IPS-11a (cell line): ENCODE measurements around the gene HAGHL.
"Not testable (repeated sequence)": the region's sequence is repeated elsewhere in the genome, so short reads cannot be mapped to it uniquely, and the experiment has no call there.

Source experiments
- H3K4me3 ChIP-seq: one replicate; pipeline ENCODE4 v1.5.1; 2013; ENCODE audit warnings: low read depth, low read length, control low read depth

HAGHL gene

GRCh38 chr16:707062-707538 is 19.8 kb upstream of the HAGHL start:
- no peak overlapping the region for H3K4me3 ChIP-seq

GRCh38 chr16:708019-708418 is 18.9 kb upstream of the HAGHL start:
- H3K4me3 ChIP-seq = no peak overlapping the region

- no peak overlapping the region for H3K4me3 ChIP-seq
Observed at GRCh38 chr16:708959-709358, 17.9 kb upstream of the HAGHL start.

GRCh38 chr16:709566-710499 is 17.1 kb upstream of the HAGHL start:
- no peak overlapping the region for H3K4me3 ChIP-seq

- no peak overlapping the region for H3K4me3 ChIP-seq
Observed at GRCh38 chr16:710500-711075, 16.3 kb upstream of the HAGHL start.

GRCh38 chr16:711084-711483 is 15.8 kb upstream of the HAGHL start:
- H3K4me3 ChIP-seq = no peak overlapping the region

GRCh38 chr16:711548-712320 is 15.2 kb upstream of the HAGHL start:
- no peak overlapping the region for H3K4me3 ChIP-seq

- H3K4me3 ChIP-seq = not testable (repeated sequence)
Observed at GRCh38 chr16:712740-713250, 14.1 kb upstream of the HAGHL start.

- no peak overlapping the region for H3K4me3 ChIP-seq
Observed at GRCh38 chr16:714079-714478, 12.8 kb upstream of the HAGHL start.

- H3K4me3 ChIP-seq = peak within 1 kb of the TSS; percentile 18
Observed at GRCh38 chr16:714558-715476, 12.1 kb upstream of the HAGHL start, which contains the start of gene METRN. METRN (plus strand) TSS chr16:715118; CDS start chr16:715290, 172 bp downstream.

GRCh38 chr16:715477-716199 is 11.3 kb upstream of the HAGHL start:
- peak overlapping the region; percentile 18 for H3K4me3 ChIP-seq

- H3K4me3 ChIP-seq = no peak overlapping the region
Observed at GRCh38 chr16:716200-716568, 10.7 kb upstream of the HAGHL start.

GRCh38 chr16:716768-717325 is 10.1 kb upstream of the HAGHL start:
- H3K4me3 ChIP-seq = no peak overlapping the region

- no peak overlapping the region for H3K4me3 ChIP-seq
Observed at GRCh38 chr16:717450-718245, 9.3 kb upstream of the HAGHL start.

GRCh38 chr16:718389-718788 is 8.5 kb upstream of the HAGHL start:
- H3K4me3 ChIP-seq = no peak overlapping the region

GRCh38 chr16:718922-719321 is 8.0 kb upstream of the HAGHL start:
- no peak overlapping the region for H3K4me3 ChIP-seq

GRCh38 chr16:719815-720446 is 7.0 kb upstream of the HAGHL start:
- H3K4me3 ChIP-seq = peak overlapping the region; percentile 73

- peak overlapping the region; percentile 73 for H3K4me3 ChIP-seq
Observed at GRCh38 chr16:720447-720989, 6.4 kb upstream of the HAGHL start.
